T-helper 2 cell treated with Interferon-gamma antibody and Interleukin-4, amounts not matched to agents 5 μg/mL and 100 μg/mL, for 36 hours (primary cell): ENCODE measurements around the gene WNT3.
"Not testable (repeated sequence)": the region's sequence is repeated elsewhere in the genome, so short reads cannot be mapped to it uniquely, and the experiment has no call there.

Experiments used
- DNase-seq: peaks from one replicate; pipeline ENCODE4 v3.0.0; 2021; ENCODE audit warnings: low spot score
- H3K27ac Mint-ChIP-seq: one replicate; pipeline ENCODE4 v1.8.0; 2021; ENCODE audit warnings: mild to moderate bottlenecking, mixed read lengths
- H3K27me3 Mint-ChIP-seq: one replicate; pipeline ENCODE4 v1.8.0; 2021; ENCODE audit warnings: low read depth, mixed read lengths
- H3K36me3 Mint-ChIP-seq: one replicate; pipeline ENCODE4 v1.8.0; 2021; ENCODE audit warnings: low read depth, mixed read lengths
- H3K4me1 Mint-ChIP-seq: one replicate; pipeline ENCODE4 v1.8.0; 2021; ENCODE audit warnings: low read depth, mixed read lengths
- H3K4me3 Mint-ChIP-seq: one replicate; pipeline ENCODE4 v1.8.0; 2022; ENCODE audit warnings: mild to moderate bottlenecking, moderate library complexity, mixed read lengths
- H3K9me3 Mint-ChIP-seq: one replicate; pipeline ENCODE4 v1.8.0; 2021; ENCODE audit warnings: mixed read lengths

The WNT3 gene

DNA sequence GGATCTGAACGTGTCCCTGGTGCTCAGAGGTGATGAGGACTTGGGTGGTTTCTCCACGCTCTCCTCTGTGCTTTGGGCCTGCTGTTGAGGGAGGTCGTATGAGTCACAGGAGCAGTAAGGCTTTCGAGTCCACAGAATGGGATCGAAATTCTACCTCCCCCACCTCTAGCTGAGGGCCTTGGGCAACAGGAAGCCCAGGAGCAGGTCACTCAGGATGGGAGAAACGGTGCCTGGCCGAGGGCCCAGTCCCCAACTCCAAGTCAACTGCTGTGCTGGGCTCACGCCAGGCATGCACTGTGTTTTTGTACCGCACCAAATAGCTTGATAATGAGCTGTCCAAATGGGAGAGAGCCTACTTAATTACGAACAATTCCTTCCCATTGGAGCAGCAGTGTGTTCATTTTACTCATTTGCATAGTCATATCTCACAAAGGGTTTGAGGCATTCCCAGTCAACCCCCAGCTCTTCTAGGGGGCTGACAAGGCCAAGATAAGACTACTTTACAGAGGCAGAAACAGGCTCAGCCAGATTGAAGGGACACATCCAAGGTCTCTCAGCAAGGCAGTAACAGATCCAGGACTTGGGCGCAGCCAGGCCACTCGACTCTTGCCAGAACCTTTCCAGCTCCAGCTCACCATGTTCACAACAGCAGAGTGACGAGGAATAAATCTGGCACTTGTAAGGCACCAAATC lies 53.6 kb downstream of the WNT3 start:
- H3K27me3 Mint-ChIP-seq: peaks cover 15% of the 10 kb centered on the region
- no peaks in the 10 kb centered on the region for H3K9me3 Mint-ChIP-seq
- no peak overlapping the region for H3K4me3 Mint-ChIP-seq
- no peak overlapping the region for H3K27ac Mint-ChIP-seq
- no peaks in the 10 kb centered on the region for H3K36me3 Mint-ChIP-seq
- no peak for DNase-seq
- H3K4me1 Mint-ChIP-seq: peaks cover 2% of the 10 kb centered on the region

DNA sequence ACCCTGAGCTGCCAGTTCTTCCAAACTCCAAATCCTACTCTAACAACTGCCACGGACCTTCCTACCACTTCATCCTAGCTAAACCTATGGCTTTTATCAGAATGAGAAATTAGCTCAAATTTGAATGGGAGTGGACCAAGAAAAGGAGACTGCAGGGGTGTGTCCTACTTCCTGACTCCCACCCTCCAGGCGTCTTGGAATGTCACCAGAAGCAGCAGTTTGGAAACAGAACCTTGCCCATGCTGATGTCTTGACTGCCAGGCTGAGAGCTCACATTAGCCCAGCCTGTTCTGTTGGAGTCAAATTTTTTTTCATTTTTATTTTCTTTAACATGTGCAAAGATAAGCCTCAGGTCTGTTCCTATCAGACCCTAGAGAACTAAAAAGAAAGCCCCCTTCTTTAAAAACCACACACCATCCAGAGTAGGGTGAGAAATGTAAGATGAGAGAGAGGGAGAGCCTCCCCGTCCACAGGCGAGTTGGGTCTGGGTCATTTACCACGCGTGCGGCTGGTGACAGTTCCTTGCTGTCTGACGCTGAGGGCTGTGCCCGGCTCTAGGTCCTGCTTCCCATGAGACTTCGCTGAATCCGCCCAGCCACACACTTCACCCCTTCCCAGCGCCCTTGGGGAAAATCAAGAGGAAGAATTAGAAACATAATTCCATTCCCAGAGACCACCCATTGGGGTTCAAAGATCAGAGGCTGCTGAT lies 54.3 kb downstream of the WNT3 start:
- Mint-ChIP-seq H3K4me3 (no peak overlapping the region), H3K9me3 (no peaks in the 10 kb centered on the region), H3K36me3 (peaks cover under 1% of the 10 kb centered on the region), H3K27ac (no peak overlapping the region), H3K27me3 (peaks cover 12% of the 10 kb centered on the region), H3K4me1 (no peaks in the 10 kb centered on the region)
- DNase-seq: no peak

DNA sequence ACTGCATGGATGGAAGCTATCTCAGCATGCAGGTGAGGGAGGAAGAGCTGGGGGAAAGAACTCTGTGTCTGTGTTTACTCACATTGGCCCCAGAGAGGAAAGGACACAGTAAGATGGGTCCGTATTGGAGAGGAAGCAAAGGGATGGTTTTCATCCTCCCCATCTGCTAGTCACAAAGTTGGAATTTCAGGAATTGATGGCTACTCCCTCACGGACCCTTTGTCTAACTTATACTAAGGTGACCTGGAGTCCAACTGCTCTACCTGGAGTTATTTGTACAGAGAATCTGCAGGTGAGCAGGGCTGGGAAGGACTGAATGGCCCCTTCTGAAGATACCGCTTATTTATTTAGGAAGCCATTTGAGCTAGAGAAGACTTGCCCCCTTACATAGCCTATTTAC lies 55.1 kb downstream of the WNT3 start:
- Mint-ChIP-seq H3K36me3 (peaks cover 3% of the 10 kb centered on the region), H3K27ac (no peak overlapping the region), H3K4me1 (no peaks in the 10 kb centered on the region), H3K4me3 (no peak overlapping the region), H3K27me3 (peaks cover 9% of the 10 kb centered on the region), H3K9me3 (no peaks in the 10 kb centered on the region)
- no peak for DNase-seq

DNA sequence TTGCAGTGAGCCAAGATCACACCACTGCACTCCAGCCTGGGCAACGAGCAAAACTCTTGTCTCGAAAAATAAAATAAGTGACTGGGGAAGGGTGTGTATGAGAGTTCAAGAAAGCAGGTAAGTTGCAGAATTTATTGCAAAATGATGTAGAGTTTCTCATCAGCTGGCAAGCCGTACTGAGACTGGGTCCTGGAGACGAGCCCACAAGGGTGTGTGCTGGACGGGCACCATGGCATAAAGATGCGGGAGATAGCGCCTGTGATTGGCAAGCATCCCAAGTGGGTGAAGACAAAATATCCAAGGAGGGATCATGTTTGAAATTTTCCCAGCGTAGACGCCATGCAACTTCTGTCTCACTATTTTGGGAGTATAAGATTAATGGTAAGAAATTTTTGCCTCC lies 59.4 kb downstream of the WNT3 start:
- Mint-ChIP-seq H3K9me3 (no peaks in the 10 kb centered on the region), H3K27ac (no peak overlapping the region), H3K27me3 (no peaks in the 10 kb centered on the region), H3K4me3 (no peak overlapping the region), H3K4me1 (no peaks in the 10 kb centered on the region), H3K36me3 (peaks cover 18% of the 10 kb centered on the region)
- DNase-seq: no peak

DNA sequence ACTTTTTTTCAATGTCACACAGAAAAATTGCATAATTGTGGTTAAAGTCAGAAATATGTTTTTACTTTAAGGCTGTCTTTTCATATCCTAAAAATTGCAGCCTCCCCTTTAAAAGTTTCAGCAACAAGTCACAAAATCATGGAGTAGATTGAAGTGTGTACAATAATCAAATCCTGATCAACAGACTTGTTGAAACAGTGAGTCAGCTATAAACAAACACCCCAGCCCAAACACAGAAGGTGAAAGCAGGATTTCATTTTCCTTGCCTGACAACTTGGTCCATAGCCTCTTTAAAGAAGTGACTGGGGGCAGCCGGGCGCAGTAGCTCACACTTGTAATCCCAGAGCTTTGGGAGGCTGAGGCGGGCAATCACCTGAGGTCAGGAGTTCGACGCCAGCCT lies 59.9 kb downstream of the WNT3 start:
- Mint-ChIP-seq H3K36me3 (peaks cover 20% of the 10 kb centered on the region), H3K4me1 (no peaks in the 10 kb centered on the region), H3K4me3 (no peak overlapping the region), H3K27ac (no peak overlapping the region), H3K9me3 (no peaks in the 10 kb centered on the region), H3K27me3 (no peaks in the 10 kb centered on the region)
- no peak for DNase-seq

DNA sequence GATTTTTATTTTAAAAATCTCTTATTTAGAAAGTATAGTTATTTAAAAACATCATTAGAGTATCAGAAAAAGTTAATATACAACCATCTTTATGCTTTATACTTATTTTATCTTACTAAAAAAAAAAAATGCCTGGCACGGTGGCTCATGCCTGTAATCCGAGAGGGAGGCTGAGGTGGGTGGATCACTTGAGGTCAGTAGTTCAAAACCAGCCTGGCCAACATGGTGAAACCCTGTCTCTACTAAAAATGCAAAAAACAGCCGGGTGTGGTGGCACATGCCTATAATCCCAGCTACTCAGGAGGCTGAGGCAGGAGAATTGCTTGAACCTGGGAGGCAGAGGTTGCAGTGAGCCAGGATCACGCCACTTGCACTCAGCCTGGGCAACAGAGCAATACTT lies 60.9 kb downstream of the WNT3 start:
- not testable (repeated sequence) for H3K27ac Mint-ChIP-seq, H3K4me1 Mint-ChIP-seq, H3K9me3 Mint-ChIP-seq, H3K4me3 Mint-ChIP-seq, H3K27me3 Mint-ChIP-seq, DNase-seq
- peaks cover 23% of the 10 kb centered on the region for H3K36me3 Mint-ChIP-seq

DNA sequence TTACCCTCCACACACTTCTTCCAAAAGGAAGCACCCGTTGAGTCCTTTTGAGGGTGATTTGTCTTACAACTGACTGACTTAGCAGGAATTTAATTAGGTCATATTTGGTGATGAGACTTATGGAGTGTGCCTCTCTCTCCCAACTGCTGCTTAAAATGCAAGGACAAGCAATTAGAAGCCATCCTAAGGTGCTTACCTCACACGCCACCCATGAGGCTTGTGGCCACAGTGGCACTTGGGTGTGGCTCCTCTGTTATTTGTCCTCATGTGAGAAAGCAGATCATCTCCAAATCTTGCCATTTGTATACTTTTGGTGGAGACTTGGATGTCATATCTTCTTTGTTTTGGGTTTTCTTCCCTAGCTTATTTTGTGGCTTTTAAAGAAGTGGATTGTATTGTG lies 61.6 kb downstream of the WNT3 start:
- Mint-ChIP-seq H3K4me3 (no peak overlapping the region), H3K9me3 (no peaks in the 10 kb centered on the region), H3K27me3 (no peaks in the 10 kb centered on the region), H3K36me3 (peaks cover 25% of the 10 kb centered on the region), H3K27ac (no peak overlapping the region), H3K4me1 (no peaks in the 10 kb centered on the region)
- DNase-seq: no peak

DNA sequence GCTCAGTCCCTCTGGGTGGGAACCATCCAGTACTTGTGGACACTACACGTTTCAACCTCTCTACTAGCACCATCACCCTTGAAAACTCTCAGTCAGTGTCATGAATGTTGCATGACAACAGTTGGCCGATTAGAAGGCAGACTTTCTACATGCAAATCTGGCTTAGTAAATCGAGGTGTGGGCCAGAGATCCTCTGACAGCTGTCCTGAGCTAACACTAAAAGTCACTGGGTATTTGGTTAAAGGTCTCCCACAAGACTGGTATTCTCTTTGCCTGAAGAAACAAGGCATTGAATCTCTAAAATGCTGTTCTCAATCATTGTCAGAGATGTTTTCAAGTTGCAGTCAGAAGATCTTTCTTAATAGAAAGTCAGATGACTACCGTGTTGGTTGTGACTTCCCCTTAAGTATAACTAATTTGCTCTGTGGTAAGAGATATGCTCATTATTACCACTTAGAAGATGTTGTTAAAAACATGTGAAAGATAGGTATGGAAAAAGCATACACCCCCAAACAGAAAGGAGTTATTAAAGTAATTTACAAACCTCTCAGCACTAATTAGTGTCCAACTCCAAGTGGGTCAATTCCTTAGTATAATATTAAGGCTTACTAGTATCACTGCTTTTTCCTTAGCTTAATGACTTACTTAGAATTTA lies 62.3 kb downstream of the WNT3 start:
- Mint-ChIP-seq H3K27me3 (no peaks in the 10 kb centered on the region), H3K9me3 (no peaks in the 10 kb centered on the region), H3K27ac (no peak overlapping the region), H3K36me3 (peaks cover 25% of the 10 kb centered on the region), H3K4me3 (no peak overlapping the region), H3K4me1 (no peaks in the 10 kb centered on the region)
- DNase-seq: no peak

DNA sequence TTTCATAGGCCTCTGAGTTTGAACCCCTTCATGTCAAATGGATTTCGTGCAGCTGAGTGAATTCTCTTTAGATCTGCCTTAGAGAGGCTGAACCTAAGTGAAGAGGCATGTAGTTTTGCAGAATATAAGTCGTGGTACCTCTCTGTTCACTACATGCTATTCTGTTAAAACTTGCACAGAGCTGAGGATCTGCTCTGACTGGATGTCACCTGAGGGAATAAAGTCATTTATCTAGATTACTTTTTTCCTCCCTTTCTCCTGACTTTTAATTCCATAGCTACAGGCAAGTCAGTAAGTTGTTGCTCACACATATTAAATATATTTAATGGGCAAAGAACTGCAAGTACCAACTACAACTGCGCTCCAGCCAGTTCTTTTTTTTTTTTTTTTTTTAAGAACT lies 64.7 kb downstream of the WNT3 start:
- no peak overlapping the region for H3K27ac Mint-ChIP-seq
- no peaks in the 10 kb centered on the region for H3K27me3 Mint-ChIP-seq
- H3K4me3 Mint-ChIP-seq: no peak overlapping the region
- peaks cover 25% of the 10 kb centered on the region for H3K36me3 Mint-ChIP-seq
- H3K9me3 Mint-ChIP-seq: no peaks in the 10 kb centered on the region
- no peaks in the 10 kb centered on the region for H3K4me1 Mint-ChIP-seq
- no peak for DNase-seq

DNA sequence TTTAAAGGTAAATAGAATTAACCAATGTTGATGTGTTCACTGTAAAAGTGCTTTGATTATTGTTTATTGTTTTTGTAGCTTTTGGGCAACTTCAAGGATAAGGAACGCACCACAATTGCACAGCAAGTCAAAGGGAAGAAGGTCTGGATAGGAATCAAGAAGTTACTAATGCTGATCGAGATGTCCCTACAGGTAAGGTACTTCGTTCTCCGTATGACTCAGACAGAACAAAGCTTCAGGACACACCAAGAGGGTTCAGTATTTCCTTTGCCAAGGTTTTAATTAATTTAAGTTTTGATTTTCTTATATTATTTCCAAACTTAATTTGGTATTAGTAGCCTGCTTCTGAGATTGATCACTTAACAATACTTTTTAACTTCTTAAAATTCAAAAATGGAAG lies 67.1 kb downstream of the WNT3 start:
- Mint-ChIP-seq H3K4me3 (no peak overlapping the region), H3K4me1 (no peaks in the 10 kb centered on the region), H3K36me3 (peaks cover 26% of the 10 kb centered on the region), H3K9me3 (no peaks in the 10 kb centered on the region), H3K27ac (no peak overlapping the region), H3K27me3 (no peaks in the 10 kb centered on the region)
- no peak for DNase-seq

DNA sequence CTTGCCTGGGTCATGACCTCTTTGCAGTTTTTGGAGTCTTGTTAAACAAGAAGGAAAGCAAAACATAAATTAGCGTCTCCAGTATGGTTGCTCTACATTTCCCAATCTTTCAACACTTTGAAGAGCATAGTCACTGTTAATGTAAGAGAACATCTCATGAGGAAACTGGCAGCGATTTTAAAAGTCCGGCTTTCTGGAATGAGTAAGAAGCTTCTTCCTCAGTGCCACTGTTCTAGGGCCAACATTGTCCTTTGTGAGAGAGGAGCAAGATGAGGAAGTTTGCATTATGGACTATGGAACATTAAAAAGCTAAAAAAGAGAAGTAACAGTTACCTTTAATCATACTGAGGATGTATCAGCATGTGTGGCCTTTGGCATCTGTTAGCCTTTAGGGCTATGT lies 73.1 kb downstream of the WNT3 start:
- no peak for DNase-seq
- H3K9me3 Mint-ChIP-seq: no peaks in the 10 kb centered on the region
- no peak overlapping the region for H3K27ac Mint-ChIP-seq
- no peaks in the 10 kb centered on the region for H3K27me3 Mint-ChIP-seq
- H3K36me3 Mint-ChIP-seq: peaks cover 4% of the 10 kb centered on the region
- no peaks in the 10 kb centered on the region for H3K4me1 Mint-ChIP-seq
- no peak overlapping the region for H3K4me3 Mint-ChIP-seq

DNA sequence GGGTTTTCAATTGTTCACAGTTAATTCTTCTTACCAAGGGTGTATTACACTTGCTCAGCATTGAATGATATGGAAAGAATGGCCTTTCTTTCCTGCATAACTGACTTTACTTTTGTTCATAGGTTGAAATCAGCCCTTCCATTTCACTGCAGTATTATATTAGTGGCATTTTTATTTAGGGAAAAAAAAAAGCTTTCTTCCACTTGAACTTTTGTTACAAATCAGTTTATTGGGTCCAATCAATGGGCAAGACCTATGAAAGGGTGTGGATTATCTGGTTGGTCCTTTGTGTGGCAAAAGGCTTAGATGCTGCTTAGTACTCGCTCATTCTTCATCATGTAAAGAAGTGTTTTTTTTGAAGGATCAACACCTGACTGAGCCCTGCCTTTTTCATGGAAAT lies 74.1 kb downstream of the WNT3 start:
- H3K4me1 Mint-ChIP-seq: no peaks in the 10 kb centered on the region
- no peak for DNase-seq
- peaks cover 4% of the 10 kb centered on the region for H3K36me3 Mint-ChIP-seq
- no peaks in the 10 kb centered on the region for H3K27me3 Mint-ChIP-seq
- no peaks in the 10 kb centered on the region for H3K9me3 Mint-ChIP-seq
- no peak overlapping the region for H3K4me3 Mint-ChIP-seq
- no peak overlapping the region for H3K27ac Mint-ChIP-seq

DNA sequence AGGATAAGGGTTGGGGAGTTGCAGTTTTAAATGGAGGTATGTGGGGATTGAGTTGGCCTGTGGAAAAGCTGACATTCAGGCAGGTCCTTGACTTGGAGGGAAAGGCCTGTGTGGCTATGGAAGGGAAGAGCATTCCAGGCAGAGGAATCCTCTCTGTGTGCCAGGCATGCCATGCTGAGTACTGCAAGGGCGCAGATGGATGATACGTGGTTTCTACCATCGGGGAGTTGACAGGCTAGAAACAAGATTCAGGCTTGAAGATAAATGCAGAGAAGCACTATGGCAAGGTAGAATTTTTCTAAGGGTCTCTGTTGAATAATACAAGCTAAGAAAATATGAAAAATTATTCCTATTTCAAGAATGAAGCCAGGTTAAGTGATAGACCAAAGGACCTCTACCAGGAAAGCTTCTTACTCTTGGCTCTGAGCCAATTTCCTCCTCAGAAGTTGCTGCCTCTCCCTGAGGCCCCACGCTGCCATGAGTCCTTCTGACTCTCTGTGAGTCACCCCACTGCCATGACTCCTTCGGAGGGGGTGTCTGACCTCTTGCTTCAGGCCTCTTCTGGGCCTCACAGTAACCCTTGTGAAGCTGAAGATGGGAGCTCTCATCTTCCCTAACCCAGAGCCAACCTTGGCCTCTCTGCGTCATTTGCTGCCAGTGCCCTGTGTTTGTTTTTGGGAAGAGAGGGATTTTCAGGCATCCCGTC lies 75.8 kb downstream of the WNT3 start:
- DNase-seq: no peak
- Mint-ChIP-seq H3K36me3 (no peaks in the 10 kb centered on the region), H3K27ac (no peak overlapping the region), H3K4me1 (no peaks in the 10 kb centered on the region), H3K9me3 (no peaks in the 10 kb centered on the region), H3K4me3 (no peak overlapping the region), H3K27me3 (no peaks in the 10 kb centered on the region)

DNA sequence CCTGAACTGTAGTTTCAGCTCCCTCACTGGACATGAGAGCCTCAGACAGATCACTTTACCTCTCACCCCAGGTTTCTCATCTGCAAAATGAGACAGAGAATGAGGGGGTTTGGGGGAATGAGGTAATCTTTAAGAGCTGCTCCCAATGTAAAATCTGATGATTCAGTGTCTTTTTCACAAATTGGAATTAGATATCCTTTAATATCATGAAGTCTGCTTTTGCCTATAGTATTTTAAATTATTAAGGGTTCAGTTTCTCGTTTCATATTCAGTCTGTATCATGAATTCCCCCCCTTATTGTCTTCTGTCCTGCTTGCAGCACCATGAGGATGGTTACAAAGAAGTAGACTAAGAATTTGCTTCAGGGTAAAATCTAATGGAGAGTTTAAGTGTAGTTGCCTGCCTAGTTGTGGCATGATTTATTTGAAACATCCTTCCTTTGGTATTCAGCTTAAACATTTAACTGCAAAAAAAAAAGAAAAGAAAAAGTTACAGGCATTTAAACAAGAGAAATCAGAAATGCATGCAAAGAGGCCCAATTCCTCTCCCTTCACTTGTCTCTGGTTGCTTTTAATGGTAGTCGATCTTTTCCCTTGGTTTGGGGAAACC lies 77.3 kb downstream of the WNT3 start:
- Mint-ChIP-seq H3K4me1 (no peaks in the 10 kb centered on the region), H3K36me3 (peaks cover 2% of the 10 kb centered on the region), H3K4me3 (no peak overlapping the region), H3K27me3 (no peaks in the 10 kb centered on the region), H3K9me3 (no peaks in the 10 kb centered on the region), H3K27ac (no peak overlapping the region)
- DNase-seq: no peak
